Endothelial cell of umbilical vein (primary cell): ENCODE results near the gene RPS19. TPM values are rescaled to one million over a fixed set of nuclear protein-coding genes. Genes with fewer than 3 reads are reported as not detected.

Experiments used
- BruUV-seq: library from RNA; stranded (reverse); fragments of 400-500 nt; replicated peaks from 2 replicates; lab custom pipeline; 2021; lab: Mats Ljungman, UMichigan
- CTCF ChIA-PET: fragments of 300-600, 350-600 bp; sonication (Branson Sonifier 250); formaldehyde crosslinking; loops from one replicate; lab custom pipeline; 2021; ENCODE audit warnings: antibody characterized with exemption, inconsistent platforms; lab: Charles Lee
- POLR2A ChIA-PET: fragments of 300-600, 350-600 bp; sonication (Branson Sonifier 250); formaldehyde crosslinking; loops from one replicate; lab custom pipeline; 2021; ENCODE audit warnings: antibody characterized with exemption, inconsistent platforms; lab: Charles Lee
- DNase-seq: peaks from one replicate; pipeline ENCODE4 v3.0.0-alpha.2; 2011; ENCODE audit warnings: low read depth, low spot score
- FAIRE-seq: peaks from 2 replicates; lab custom pipeline; 2011; peaks lifted over from hg19 to GRCh38; lab: Jason Lieb, UNC
- H2AFZ ChIP-seq: 2 replicates; pipeline ENCODE4 v1.6.0; 2012; ENCODE audit warnings: low read depth, low read length, control low read depth, inconsistent platforms
- H3K27ac ChIP-seq: 2 replicates; pipeline ENCODE4 v1.5.1; 2011; ENCODE audit warnings: low read depth, mild to moderate bottlenecking, control low read depth, low read length, moderate library complexity; ENCODE audit not compliant: insufficient read depth
- H3K27me3 ChIP-seq, 2 experiments: 2 replicates each; pipeline versions ENCODE4 v1.6.0 to v1.6.1; 2011; ENCODE audit warnings: low read length in 2 of 2, mixed read lengths in 1 of 2; ENCODE audit not compliant: control insufficient read depth in 2 of 2, insufficient read depth in 2 of 2
- H3K36me3 ChIP-seq, 2 experiments: 2 replicates in 1 of 2; 3 replicates in 1 of 2; pipeline ENCODE4 v1.5.1; 2011; ENCODE audit warnings: low read length in 2 of 2, mild to moderate bottlenecking in 1 of 2, moderate library complexity in 1 of 2; ENCODE audit not compliant: control insufficient read depth in 2 of 2, insufficient read depth in 2 of 2; ENCODE audit errors: extremely low read depth in 1 of 2
- H3K4me1 ChIP-seq: 3 replicates; pipeline ENCODE4 v1.5.1; 2011; ENCODE audit warnings: mild to moderate bottlenecking, low read length; ENCODE audit not compliant: control insufficient read depth, insufficient read depth; ENCODE audit errors: extremely low read depth
- H3K4me2 ChIP-seq: 2 replicates; pipeline ENCODE4 v1.6.1; 2011; ENCODE audit warnings: low read length, control low read depth, mixed read lengths; ENCODE audit not compliant: insufficient read depth
- H3K4me3 ChIP-seq, 3 experiments: fragments of 200-600 bp in 1 of 3; sonication (generic), shearing (Covaris generic) in 1 of 3; replicated peaks in 1 of 3; 2 replicates each; pipeline ENCODE4 v1.5.1; 2011 to 2016; ENCODE audit warnings: control low read depth in 3 of 3, low read length in 3 of 3, mild to moderate bottlenecking in 2 of 3, inconsistent platforms in 1 of 3, low read depth in 1 of 3, moderate library complexity in 1 of 3; ENCODE audit not compliant: insufficient read depth in 1 of 3
- H3K79me2 ChIP-seq: 2 replicates; pipeline ENCODE4 v1.6.0; 2012; ENCODE audit warnings: low read length, inconsistent platforms; ENCODE audit not compliant: control insufficient read depth, insufficient read depth
- H3K9ac ChIP-seq: replicated peaks from 2 replicates; pipeline ENCODE3; 2011; ENCODE audit warnings: low read length, control low read depth; ENCODE audit not compliant: insufficient read depth; ENCODE audit errors: extremely low read depth
- H3K9me1 ChIP-seq: replicated peaks from 3 replicates; pipeline ENCODE4 v1.6.0; 2011; ENCODE audit warnings: mild to moderate bottlenecking, low read length; ENCODE audit not compliant: control insufficient read depth, insufficient read depth; ENCODE audit errors: extremely low read depth
- H3K9me3 ChIP-seq: replicated peaks from 2 replicates; pipeline ENCODE4 v1.5.1; 2012; ENCODE audit warnings: low read length, inconsistent platforms; ENCODE audit not compliant: control insufficient read depth, insufficient read depth
- H4K20me1 ChIP-seq: replicated peaks from 2 replicates; pipeline ENCODE3; 2011; ENCODE audit warnings: mild to moderate bottlenecking, low read length; ENCODE audit not compliant: control insufficient read depth, insufficient read depth; ENCODE audit errors: extremely low read depth
- EZH2 ChIP-seq: IDR thresholded peaks from 2 replicates; pipeline ENCODE4 v1.6.1; 2012; ENCODE audit warnings: borderline replicate concordance, low read depth, mild to moderate bottlenecking, moderate library complexity, low read length, inconsistent platforms; ENCODE audit not compliant: severe bottlenecking
- FOS ChIP-seq: IDR thresholded peaks from 2 replicates; pipeline ENCODE4 v1.6.1; 2011; ENCODE audit warnings: mild to moderate bottlenecking, low read length, moderate library complexity, borderline replicate concordance; ENCODE audit not compliant: insufficient read depth
- GATA2 ChIP-seq: IDR thresholded peaks from 2 replicates; pipeline ENCODE4 v1.7.0; 2011; ENCODE audit warnings: low read depth, mild to moderate bottlenecking, moderate library complexity, mixed read lengths, low read length; ENCODE audit not compliant: insufficient read length, insufficient read depth
- JUN ChIP-seq: IDR thresholded peaks from 2 replicates; pipeline ENCODE4 v1.6.1; 2011; ENCODE audit warnings: borderline replicate concordance, low read depth; ENCODE audit not compliant: insufficient read length, insufficient read depth
- MYC ChIP-seq: IDR thresholded peaks from one replicate; pipeline ENCODE4 v1.6.1; 2011; ENCODE audit warnings: mild to moderate bottlenecking, low read depth, low read length
- POLR2A ChIP-seq: IDR thresholded peaks from 2 replicates; pipeline ENCODE4 v1.6.1; 2012; ENCODE audit warnings: low read depth, mild to moderate bottlenecking, control low read depth, low read length
- POLR2AphosphoS5 ChIP-seq: IDR thresholded peaks from 2 replicates; pipeline ENCODE4 v1.6.1; 2012; ENCODE audit warnings: low read depth, mild to moderate bottlenecking, control low read depth, low read length, moderate library complexity; ENCODE audit not compliant: insufficient read depth
- dilution Hi-C: fragments of 300-500 bp; cut with MboI; formaldehyde crosslinking; loops from one replicate; pipeline ENCODE4 v1.15.0; 2019; ENCODE audit warnings: low sequenced_read_pairs; ENCODE audit not compliant: extremely low pct_ligation_motif_present
- intact Hi-C: fragments of 100-400 bp; cut with micrococcal nuclease; formaldehyde crosslinking; loops from one replicate; pipeline ENCODE4 v1.10.0; 2022
- polyA plus RNA-seq, 4 experiments: library from polyadenylated mRNA; depleted of rRNA in 3 of 4; stranded (reverse) in 3 of 4; unstranded in 1 of 4; fragments of >200 nt; gene quantifications; 2 replicates each; pipeline versions ENCODE4 v1.2.1 to v1.2.3, GENCODE V29; 2011 to 2012; ENCODE audit warnings: missing spikeins in 1 of 4
- total RNA-seq: library from RNA; stranded (reverse); gene quantifications from 2 replicates; pipeline ENCODE4 v1.2.3, GENCODE V29; 2021
- TF ChIP-seq, protein P1 (sequence below), 2 donors: IDR thresholded peaks; 1 replicate in 1 of 2; 2 replicates in 1 of 2; pipeline ENCODE4 v1.5.1; 2011; ENCODE audit warnings: low read length in 2 of 2, mild to moderate bottlenecking in 2 of 2, moderate library complexity in 2 of 2, control low read depth in 1 of 2, inconsistent platforms in 1 of 2, low read depth in 1 of 2; ENCODE audit not compliant: insufficient read depth in 1 of 2; ENCODE audit errors: extremely low read depth in 1 of 2
- TF ChIP-seq, protein P2 (sequence below): IDR thresholded peaks from 2 replicates; pipeline ENCODE4 v1.6.1; 2011; ENCODE audit not compliant: insufficient read depth, insufficient read length

RPS19 gene
- total and polyA plus RNA-seq, 2 donors (not counting 3 experiments of a cell fraction or from before 2014, with no cell fraction given): 2,234 to 4,353 TPM

DNA sequence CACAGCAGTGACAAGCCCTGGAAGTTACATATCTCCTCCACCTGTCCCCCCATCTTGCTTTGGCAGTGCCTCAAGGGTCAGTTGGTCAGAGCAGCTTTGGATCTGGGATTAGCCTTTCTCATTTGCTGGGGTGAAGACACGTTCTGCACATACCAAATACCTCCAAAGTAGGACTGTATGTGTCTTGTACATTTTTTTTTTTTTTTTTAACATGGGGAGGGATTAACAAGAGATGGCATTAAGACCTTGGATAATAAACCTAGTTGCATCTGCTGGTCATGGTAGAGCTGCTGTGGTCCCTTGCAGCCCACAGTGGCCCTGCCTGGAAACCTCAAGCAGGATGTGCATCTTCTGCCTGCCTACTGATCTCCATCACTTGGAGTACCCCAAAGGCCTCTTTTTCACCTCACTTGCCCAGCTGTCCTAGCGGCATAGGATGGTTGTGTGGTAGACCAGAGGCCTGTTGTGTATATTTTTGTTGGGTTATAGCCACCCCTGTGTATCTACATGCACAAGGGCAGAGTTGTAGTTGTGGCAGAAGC lies 2.5 kb downstream of the RPS19 start:
- H3K9ac ChIP-seq: peak overlapping the region; percentile 12
- H3K4me3 ChIP-seq: no peak overlapping the region
- H4K20me1 ChIP-seq: no peaks in the 10 kb centered on the region
- H2AFZ ChIP-seq: no peak overlapping the region
- TF ChIP-seq MYC: no peak
- TF ChIP-seq FOS: no peak
- TF ChIP-seq GATA2: no peak
- peak; percentile 26 for TF ChIP-seq POLR2AphosphoS5
- TF ChIP-seq, protein P1, sequence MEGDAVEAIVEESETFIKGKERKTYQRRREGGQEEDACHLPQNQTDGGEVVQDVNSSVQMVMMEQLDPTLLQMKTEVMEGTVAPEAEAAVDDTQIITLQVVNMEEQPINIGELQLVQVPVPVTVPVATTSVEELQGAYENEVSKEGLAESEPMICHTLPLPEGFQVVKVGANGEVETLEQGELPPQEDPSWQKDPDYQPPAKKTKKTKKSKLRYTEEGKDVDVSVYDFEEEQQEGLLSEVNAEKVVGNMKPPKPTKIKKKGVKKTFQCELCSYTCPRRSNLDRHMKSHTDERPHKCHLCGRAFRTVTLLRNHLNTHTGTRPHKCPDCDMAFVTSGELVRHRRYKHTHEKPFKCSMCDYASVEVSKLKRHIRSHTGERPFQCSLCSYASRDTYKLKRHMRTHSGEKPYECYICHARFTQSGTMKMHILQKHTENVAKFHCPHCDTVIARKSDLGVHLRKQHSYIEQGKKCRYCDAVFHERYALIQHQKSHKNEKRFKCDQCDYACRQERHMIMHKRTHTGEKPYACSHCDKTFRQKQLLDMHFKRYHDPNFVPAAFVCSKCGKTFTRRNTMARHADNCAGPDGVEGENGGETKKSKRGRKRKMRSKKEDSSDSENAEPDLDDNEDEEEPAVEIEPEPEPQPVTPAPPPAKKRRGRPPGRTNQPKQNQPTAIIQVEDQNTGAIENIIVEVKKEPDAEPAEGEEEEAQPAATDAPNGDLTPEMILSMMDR (IDR thresholded peaks at IDR 0.05; ENCODE audit: extremely low read depth in 1 of 2, insufficient read depth in 1 of 2, low read depth in 1 of 2, low read length in 2 of 2): no peak
- TF ChIP-seq JUN: no peak
- peak; percentile 12 for TF ChIP-seq POLR2A
- no peak for TF ChIP-seq EZH2
- TF ChIP-seq, protein P2, sequence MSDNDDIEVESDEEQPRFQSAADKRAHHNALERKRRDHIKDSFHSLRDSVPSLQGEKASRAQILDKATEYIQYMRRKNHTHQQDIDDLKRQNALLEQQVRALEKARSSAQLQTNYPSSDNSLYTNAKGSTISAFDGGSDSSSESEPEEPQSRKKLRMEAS: no peak
- POLR2A ChIA-PET: no interaction called here
- BruUV-seq: no TSS peak
- intact Hi-C loops (no loop called here), dilution Hi-C loops (no loop called here)
- H3K4me2 ChIP-seq: peak overlapping the region; percentile 88
- no peaks in the 10 kb centered on the region for H3K9me1 ChIP-seq
- DNase-seq (no peak), FAIRE-seq (no peak)
- H3K27ac ChIP-seq: no peak overlapping the region
- peaks cover 27 to 45% of the 10 kb centered on the region in 2 experiments for H3K36me3 ChIP-seq
- CTCF ChIA-PET: no interaction called here
- peaks cover 41% of the 10 kb centered on the region for H3K4me1 ChIP-seq
- no peaks in the 10 kb centered on the region for H3K9me3 ChIP-seq
- H3K27me3 ChIP-seq: no peaks in the 10 kb centered on the region
- peaks cover 69% of the 10 kb centered on the region for H3K79me2 ChIP-seq
